Dedifferentiated amniotic fluid mesenchymal stem cell (primary cell): ENCODE measurements around the gene SERGEF.

Experiments used
- DNase-seq: peaks from one replicate; pipeline ENCODE4 v3.0.0-alpha.2; 2016; ENCODE audit errors: extremely low spot score

Gene SERGEF

GRCh38 chr11:17770917-17771316, 241.9 kb downstream of the SERGEF start:
- no peak for DNase-seq

- DNase-seq: no peak
Observed at GRCh38 chr11:17770048-17770652, 242.7 kb downstream of the SERGEF start.

- DNase-seq: no peak
Observed at GRCh38 chr11:17769218-17769617, 243.6 kb downstream of the SERGEF start.

- no peak for DNase-seq
Observed at GRCh38 chr11:17768547-17768946, 244.3 kb downstream of the SERGEF start.

GRCh38 chr11:17767914-17768313, 244.9 kb downstream of the SERGEF start:
- DNase-seq: no peak

- DNase-seq: no peak
Observed at GRCh38 chr11:17767301-17767885, 245.5 kb downstream of the SERGEF start.

- no peak for DNase-seq
Observed at GRCh38 chr11:17766590-17766989, 246.3 kb downstream of the SERGEF start.

- no peak for DNase-seq
Observed at GRCh38 chr11:17766073-17766359, 246.8 kb downstream of the SERGEF start.

- DNase-seq: no peak
Observed at GRCh38 chr11:17765356-17766072, 247.3 kb downstream of the SERGEF start.

GRCh38 chr11:17764446-17765218, 248.2 kb downstream of the SERGEF start:
- no peak for DNase-seq

GRCh38 chr11:17763703-17764102, 249.1 kb downstream of the SERGEF start:
- DNase-seq: no peak

GRCh38 chr11:17763244-17763643, 249.6 kb downstream of the SERGEF start:
- no peak for DNase-seq

- DNase-seq: no peak
Observed at GRCh38 chr11:17762309-17762974, 250.4 kb downstream of the SERGEF start.

GRCh38 chr11:17760102-17761029, 252.5 kb downstream of the SERGEF start:
- no peak for DNase-seq

GRCh38 chr11:17755891-17756290, 257.0 kb downstream of the SERGEF start:
- no peak for DNase-seq

GRCh38 chr11:17753641-17754040, 259.2 kb downstream of the SERGEF start:
- DNase-seq: no peak

- DNase-seq: no peak
Observed at GRCh38 chr11:17753153-17753552, 259.7 kb downstream of the SERGEF start.

GRCh38 chr11:17752144-17752543, 260.7 kb downstream of the SERGEF start:
- no peak for DNase-seq

- no peak for DNase-seq
Observed at GRCh38 chr11:17751558-17751957, 261.3 kb downstream of the SERGEF start.

- no peak for DNase-seq
Observed at GRCh38 chr11:17750801-17751165, 262.1 kb downstream of the SERGEF start.
